SH-SY5Y (cell line): ENCODE results near the gene EYA2.

Experiments
- GATA2 ChIP-seq: IDR thresholded peaks from 2 replicates; pipeline ENCODE4 v1.6.1; 2011; ENCODE audit warnings: mild to moderate bottlenecking, low read depth, low read length
- GATA3 ChIP-seq: IDR thresholded peaks from 2 replicates; pipeline ENCODE4 v1.6.1; 2011; ENCODE audit warnings: low read depth, mild to moderate bottlenecking, low read length, moderate library complexity

DNA sequence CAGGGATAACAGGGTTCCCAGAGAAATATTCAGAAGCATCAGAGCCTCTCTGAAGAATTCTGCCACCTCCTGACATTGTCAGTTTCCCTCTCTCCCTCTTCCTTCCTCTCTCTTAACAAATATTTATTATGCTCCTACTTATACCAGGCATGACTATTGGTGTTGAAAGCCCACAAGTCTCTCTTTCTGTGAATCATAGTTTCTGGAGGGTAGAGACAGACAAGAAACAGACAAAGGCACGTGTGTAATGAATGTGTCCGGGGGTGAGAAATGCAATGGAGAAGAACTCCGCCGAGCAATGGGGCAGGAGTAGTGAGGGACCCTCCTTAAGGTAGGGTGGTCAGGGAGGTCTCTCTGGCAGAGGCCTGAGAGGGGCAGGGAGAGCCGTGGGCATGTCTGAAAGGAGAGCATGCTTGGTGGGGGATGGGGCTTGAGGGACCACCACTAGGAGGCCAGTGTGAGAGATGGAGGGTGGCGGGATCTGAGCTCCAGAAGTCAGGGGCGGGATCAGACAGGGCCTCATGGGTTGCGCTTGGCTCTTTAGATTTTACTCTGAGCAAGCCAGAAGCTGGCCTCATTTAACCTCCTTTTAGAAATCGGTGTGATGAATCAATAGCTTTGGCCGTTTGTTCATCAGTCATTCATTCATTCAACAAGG lies 57.3 kb downstream of the EYA2 start:
- TF ChIP-seq GATA3, result no peak
- TF ChIP-seq GATA2, result no peak
